ENCODE results near the gene CLIP1. TPM values are rescaled to one million over a fixed set of nuclear protein-coding genes. Genes with fewer than 3 reads are reported as not detected.
A peak's percentile ranks its signal among the peaks of the same experiment; 100 is the strongest.

CLIP1 gene
- total RNA-seq, 1 donor from 2014 or later: 50.8 TPM

- Histone ChIP-seq H3K4me2 (no peak overlapping the region), H3K36me3 (no peaks in the 10 kb centered on the region), H3K27me3 (no peaks in the 10 kb centered on the region), H2AFZ (replicated peaks) (no peak overlapping the region), H4K20me1 (ENCODE audit: low read depth) (no peaks in the 10 kb centered on the region), H3F3A (ENCODE audit: low read depth) (no peaks in the 10 kb centered on the region), H3K4me1 (no peaks in the 10 kb centered on the region), H3K9me3 (ENCODE audit: low read depth) (no peaks in the 10 kb centered on the region), H3K79me2 (ENCODE audit: low read depth) (peaks cover 42% of the 10 kb centered on the region), H3K9ac (no peak overlapping the region), H3K27ac (no peak overlapping the region), H3K4me3 (no peak overlapping the region)
- Mint-ChIP-seq H3K36me3 (peaks cover 21% of the 10 kb centered on the region), H3K4me3 (no peak overlapping the region), H3K9me3 (peaks cover 4% of the 10 kb centered on the region), H3K27ac (peak overlapping the region; percentile 50), H3K27me3 (ENCODE audit: insufficient read depth, low read depth) (peaks cover 2% of the 10 kb centered on the region), H3K4me1 (peaks cover 5% of the 10 kb centered on the region)
- no peak for DNase-seq (ENCODE audit: low spot score)
- TF ChIP-seq EZH2phosphoT487 (IDR thresholded peaks at IDR 0.05) (no peak), CTCF (IDR thresholded peaks at IDR 0.05) (no peak), EZH2 (IDR thresholded peaks at IDR 0.05) (no peak)
These were observed 15.3 kb downstream of the CLIP1 start for GRCh38 chr12:122407208-122407607.

GRCh38 chr12:122406701-122407164 lies 15.7 kb downstream of the CLIP1 start:
- TF ChIP-seq EZH2 (IDR thresholded peaks at IDR 0.05): no peak
- no peaks in the 10 kb centered on the region for H4K20me1 ChIP-seq (ENCODE audit: low read depth)
- Mint-ChIP-seq H3K9me3 (peaks cover 4% of the 10 kb centered on the region), H3K27me3 (ENCODE audit: insufficient read depth, low read depth) (peaks cover 2% of the 10 kb centered on the region), H3K27ac (no peak overlapping the region), H3K4me1 (peaks cover 5% of the 10 kb centered on the region), H3K36me3 (peaks cover 21% of the 10 kb centered on the region), H3K4me3 (no peak overlapping the region)
- no peaks in the 10 kb centered on the region for H3K36me3 ChIP-seq
- no peak overlapping the region for H3K4me3 ChIP-seq
- H3K4me1 ChIP-seq: no peaks in the 10 kb centered on the region
- no peak overlapping the region for H3K9ac ChIP-seq
- DNase-seq (ENCODE audit: low spot score): no peak
- H2AFZ ChIP-seq (replicated peaks): no peak overlapping the region
- H3F3A ChIP-seq (ENCODE audit: low read depth): no peaks in the 10 kb centered on the region
- H3K27me3 ChIP-seq: no peaks in the 10 kb centered on the region
- H3K27ac ChIP-seq: no peak overlapping the region
- H3K79me2 ChIP-seq (ENCODE audit: low read depth): peaks cover 41% of the 10 kb centered on the region
- no peaks in the 10 kb centered on the region for H3K9me3 ChIP-seq (ENCODE audit: low read depth)
- no peak overlapping the region for H3K4me2 ChIP-seq

DNA sequence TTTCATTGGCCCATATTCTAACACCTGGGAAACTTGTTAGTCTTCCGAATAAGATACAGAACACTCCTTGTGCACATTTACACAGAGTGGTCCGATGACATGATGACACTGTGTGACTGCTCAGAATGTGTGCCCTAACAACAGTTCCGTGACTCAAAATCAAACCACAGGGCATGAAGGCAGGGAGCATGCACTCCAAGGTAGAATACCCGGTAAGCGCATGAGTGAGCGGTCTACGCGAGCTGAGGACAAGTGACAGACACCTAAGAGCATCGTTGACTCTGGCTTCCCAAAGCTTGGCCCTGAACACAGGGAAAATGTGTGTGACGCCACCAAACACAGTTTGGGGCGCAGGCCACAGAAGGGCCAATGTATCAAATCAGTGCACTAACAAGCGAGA lies 18.6 kb downstream of the CLIP1 start:
- H3K27ac Mint-ChIP-seq: peak overlapping the region; percentile 50
- Histone ChIP-seq H3K4me3 (no peak overlapping the region), H3K27me3 (no peaks in the 10 kb centered on the region), H3K4me2 (no peak overlapping the region), H3K4me1 (peaks cover 10% of the 10 kb centered on the region), H3K9me3 (ENCODE audit: low read depth) (no peaks in the 10 kb centered on the region), H3K36me3 (no peaks in the 10 kb centered on the region), H3K79me2 (ENCODE audit: low read depth) (peaks cover 36% of the 10 kb centered on the region), H4K20me1 (ENCODE audit: low read depth) (no peaks in the 10 kb centered on the region), H3K27ac (no peak overlapping the region), H3K9ac (no peak overlapping the region), H2AFZ (replicated peaks) (no peak overlapping the region), H3F3A (ENCODE audit: low read depth) (peaks cover 23% of the 10 kb centered on the region)
- DNase-seq (ENCODE audit: low spot score): no peak
- no peaks in the 10 kb centered on the region for H3K27me3 Mint-ChIP-seq (ENCODE audit: insufficient read depth, low read depth)
- no peaks in the 10 kb centered on the region for H3K9me3 Mint-ChIP-seq
- peaks cover 13% of the 10 kb centered on the region for H3K36me3 Mint-ChIP-seq
- TF ChIP-seq EZH2phosphoT487 (IDR thresholded peaks at IDR 0.05): no peak
- no peak for TF ChIP-seq EZH2 (IDR thresholded peaks at IDR 0.05)
- TF ChIP-seq CTCF (IDR thresholded peaks at IDR 0.05): no peak
- H3K4me3 Mint-ChIP-seq: no peak overlapping the region
- peaks cover 23% of the 10 kb centered on the region for H3K4me1 Mint-ChIP-seq

DNA sequence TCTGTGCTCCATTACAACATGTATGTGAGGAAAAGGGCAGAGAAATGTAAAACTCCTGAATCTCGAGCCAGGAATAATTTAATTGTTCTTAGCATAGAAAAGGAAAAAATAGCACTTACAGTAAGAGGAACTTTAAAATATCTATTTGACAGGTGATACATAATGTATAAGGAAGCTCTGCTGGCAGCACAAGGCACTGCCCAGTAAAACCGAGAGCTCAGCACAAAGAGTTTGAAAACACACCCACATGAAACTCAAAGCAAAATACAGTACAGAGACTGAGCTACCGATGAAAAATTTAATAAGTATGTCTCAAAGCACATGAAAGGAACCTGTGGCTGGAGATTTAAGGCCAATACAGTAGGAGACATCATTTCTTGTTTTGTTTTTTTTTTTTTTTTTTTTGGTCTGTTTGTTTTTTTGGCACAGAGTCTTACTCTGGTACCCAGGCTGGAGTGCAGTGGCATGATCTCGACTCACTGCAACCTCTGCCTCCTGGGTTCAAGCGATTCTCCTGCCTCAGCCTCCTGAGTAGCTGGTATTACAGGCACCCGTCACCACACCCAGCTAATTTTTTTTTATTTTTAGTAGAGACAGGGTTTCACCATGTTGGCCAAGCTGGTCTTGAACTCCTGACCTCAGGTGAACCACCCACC lies 19.2 kb downstream of the CLIP1 start:
- peaks cover 10% of the 10 kb centered on the region for H3K4me1 ChIP-seq
- H3K4me3 ChIP-seq: no peak overlapping the region
- no peak for TF ChIP-seq EZH2phosphoT487 (IDR thresholded peaks at IDR 0.05)
- no peak for TF ChIP-seq CTCF (IDR thresholded peaks at IDR 0.05)
- no peak for TF ChIP-seq EZH2 (IDR thresholded peaks at IDR 0.05)
- peak overlapping the region; percentile 46 for H3K27ac ChIP-seq
- no peaks in the 10 kb centered on the region for H4K20me1 ChIP-seq (ENCODE audit: low read depth)
- Mint-ChIP-seq H3K27ac (no peak overlapping the region), H3K36me3 (peaks cover 13% of the 10 kb centered on the region), H3K4me1 (peaks cover 23% of the 10 kb centered on the region), H3K9me3 (no peaks in the 10 kb centered on the region), H3K4me3 (no peak overlapping the region), H3K27me3 (ENCODE audit: insufficient read depth, low read depth) (no peaks in the 10 kb centered on the region)
- H3K4me2 ChIP-seq: no peak overlapping the region
- no peak for DNase-seq (ENCODE audit: low spot score)
- H2AFZ ChIP-seq (replicated peaks): no peak overlapping the region
- H3K9me3 ChIP-seq (ENCODE audit: low read depth): no peaks in the 10 kb centered on the region
- no peak overlapping the region for H3K9ac ChIP-seq
- peaks cover 23% of the 10 kb centered on the region for H3F3A ChIP-seq (ENCODE audit: low read depth)
- H3K27me3 ChIP-seq: no peaks in the 10 kb centered on the region
- H3K79me2 ChIP-seq (ENCODE audit: low read depth): peaks cover 32% of the 10 kb centered on the region
- no peaks in the 10 kb centered on the region for H3K36me3 ChIP-seq

Measured in neural progenitor cell (in vitro differentiated cells).